ENCODE measurements around the gene LMX1B. TPM values are rescaled to one million over a fixed set of nuclear protein-coding genes. Genes with fewer than 3 reads are reported as not detected.

LMX1B gene
- polyA plus RNA-seq, 1 donor from 2014 or later: not detected

- TF ChIP-seq MXI1 (conservative IDR thresholded peaks at IDR 0.05; ENCODE audit: poor library complexity, severe bottlenecking) (no peak), EZH2 (IDR thresholded peaks at IDR 0.05; ENCODE audit: borderline replicate concordance, insufficient read depth, low read length, poor library complexity, severe bottlenecking) (no peak), TAF1 (IDR thresholded peaks at IDR 0.05; ENCODE audit: low read depth) (no peak), SMC3 (conservative IDR thresholded peaks at IDR 0.05; ENCODE audit: poor library complexity) (no peak), RAD21 (conservative IDR thresholded peaks at IDR 0.05) (no peak), EP300 (conservative IDR thresholded peaks at IDR 0.05; ENCODE audit: poor library complexity, severe bottlenecking) (no peak), POLR2AphosphoS5 (IDR thresholded peaks at IDR 0.05) (no peak)
- TF ChIP-seq, protein P1, sequence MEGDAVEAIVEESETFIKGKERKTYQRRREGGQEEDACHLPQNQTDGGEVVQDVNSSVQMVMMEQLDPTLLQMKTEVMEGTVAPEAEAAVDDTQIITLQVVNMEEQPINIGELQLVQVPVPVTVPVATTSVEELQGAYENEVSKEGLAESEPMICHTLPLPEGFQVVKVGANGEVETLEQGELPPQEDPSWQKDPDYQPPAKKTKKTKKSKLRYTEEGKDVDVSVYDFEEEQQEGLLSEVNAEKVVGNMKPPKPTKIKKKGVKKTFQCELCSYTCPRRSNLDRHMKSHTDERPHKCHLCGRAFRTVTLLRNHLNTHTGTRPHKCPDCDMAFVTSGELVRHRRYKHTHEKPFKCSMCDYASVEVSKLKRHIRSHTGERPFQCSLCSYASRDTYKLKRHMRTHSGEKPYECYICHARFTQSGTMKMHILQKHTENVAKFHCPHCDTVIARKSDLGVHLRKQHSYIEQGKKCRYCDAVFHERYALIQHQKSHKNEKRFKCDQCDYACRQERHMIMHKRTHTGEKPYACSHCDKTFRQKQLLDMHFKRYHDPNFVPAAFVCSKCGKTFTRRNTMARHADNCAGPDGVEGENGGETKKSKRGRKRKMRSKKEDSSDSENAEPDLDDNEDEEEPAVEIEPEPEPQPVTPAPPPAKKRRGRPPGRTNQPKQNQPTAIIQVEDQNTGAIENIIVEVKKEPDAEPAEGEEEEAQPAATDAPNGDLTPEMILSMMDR (IDR thresholded peaks at IDR 0.05; ENCODE audit: poor library complexity, severe bottlenecking): no peak
- H2AFZ ChIP-seq (ENCODE audit: low read depth, low read length): no peak overlapping the region
- peaks cover 100% of the 10 kb centered on the region for H3K27me3 ChIP-seq (ENCODE audit: insufficient read depth, low read depth, low read length)
- H3K9me2 ChIP-seq (ENCODE audit: insufficient read depth, low read length): no peaks in the 10 kb centered on the region
- no peak overlapping the region for H3K27ac ChIP-seq (ENCODE audit: low read length)
- no peak overlapping the region for H3K4me3 ChIP-seq (ENCODE audit: low read length)
- H3K36me3 ChIP-seq (ENCODE audit: insufficient read depth, low read length): no peaks in the 10 kb centered on the region
- H3K9ac ChIP-seq (ENCODE audit: low read length): no peak overlapping the region
- no peak overlapping the region for H3K4me2 ChIP-seq (ENCODE audit: low read length)
- H3K79me2 ChIP-seq (replicated peaks; ENCODE audit: insufficient read depth, low read length): no peaks in the 10 kb centered on the region
- no peaks in the 10 kb centered on the region for H3K9me3 ChIP-seq (ENCODE audit: low read length)
- H4K20me1 ChIP-seq (ENCODE audit: insufficient read depth): no peaks in the 10 kb centered on the region
- no peaks in the 10 kb centered on the region for H3F3A ChIP-seq (ENCODE audit: insufficient read depth, low read length, poor library complexity, severe bottlenecking)
Measured at GRCh38 chr9:126619361-126620135, 5.8 kb downstream of the LMX1B start.

GRCh38 chr9:126620478-126620877 lies 6.8 kb downstream of the LMX1B start:
- no peak overlapping the region for H3K9ac ChIP-seq (ENCODE audit: low read length)
- H3K79me2 ChIP-seq (replicated peaks; ENCODE audit: insufficient read depth, low read length): no peaks in the 10 kb centered on the region
- H3K27me3 ChIP-seq (ENCODE audit: insufficient read depth, low read depth, low read length): peaks cover 100% of the 10 kb centered on the region
- TF ChIP-seq EP300 (conservative IDR thresholded peaks at IDR 0.05; ENCODE audit: poor library complexity, severe bottlenecking): no peak
- TF ChIP-seq, protein P1 (IDR thresholded peaks at IDR 0.05; ENCODE audit: poor library complexity, severe bottlenecking): no peak
- TF ChIP-seq MXI1 (conservative IDR thresholded peaks at IDR 0.05; ENCODE audit: poor library complexity, severe bottlenecking): no peak
- no peak for TF ChIP-seq REST (IDR thresholded peaks at IDR 0.05; ENCODE audit: borderline replicate concordance)
- TF ChIP-seq SMC3 (conservative IDR thresholded peaks at IDR 0.05; ENCODE audit: poor library complexity): no peak
- no peak for TF ChIP-seq EZH2 (IDR thresholded peaks at IDR 0.05; ENCODE audit: borderline replicate concordance, insufficient read depth, low read length, poor library complexity, severe bottlenecking)
- TF ChIP-seq RAD21 (conservative IDR thresholded peaks at IDR 0.05): no peak
- TF ChIP-seq TAF1 (IDR thresholded peaks at IDR 0.05; ENCODE audit: low read depth): no peak
- TF ChIP-seq POLR2AphosphoS5 (IDR thresholded peaks at IDR 0.05): no peak
- H3K4me2 ChIP-seq (ENCODE audit: low read length): no peak overlapping the region
- no peaks in the 10 kb centered on the region for H3F3A ChIP-seq (ENCODE audit: insufficient read depth, low read length, poor library complexity, severe bottlenecking)
- H2AFZ ChIP-seq (ENCODE audit: low read depth, low read length): no peak overlapping the region
- H3K4me3 ChIP-seq (ENCODE audit: low read length): no peak overlapping the region
- H3K27ac ChIP-seq (ENCODE audit: low read length): no peak overlapping the region
- H4K20me1 ChIP-seq (ENCODE audit: insufficient read depth): no peaks in the 10 kb centered on the region
- no peaks in the 10 kb centered on the region for H3K9me2 ChIP-seq (ENCODE audit: insufficient read depth, low read length)
- no peaks in the 10 kb centered on the region for H3K9me3 ChIP-seq (ENCODE audit: low read length)
- no peaks in the 10 kb centered on the region for H3K36me3 ChIP-seq (ENCODE audit: insufficient read depth, low read length)

Data from neural cell (in vitro differentiated cells).